ENCODE measurements around the gene EPHA5.

Gene EPHA5

DNA sequence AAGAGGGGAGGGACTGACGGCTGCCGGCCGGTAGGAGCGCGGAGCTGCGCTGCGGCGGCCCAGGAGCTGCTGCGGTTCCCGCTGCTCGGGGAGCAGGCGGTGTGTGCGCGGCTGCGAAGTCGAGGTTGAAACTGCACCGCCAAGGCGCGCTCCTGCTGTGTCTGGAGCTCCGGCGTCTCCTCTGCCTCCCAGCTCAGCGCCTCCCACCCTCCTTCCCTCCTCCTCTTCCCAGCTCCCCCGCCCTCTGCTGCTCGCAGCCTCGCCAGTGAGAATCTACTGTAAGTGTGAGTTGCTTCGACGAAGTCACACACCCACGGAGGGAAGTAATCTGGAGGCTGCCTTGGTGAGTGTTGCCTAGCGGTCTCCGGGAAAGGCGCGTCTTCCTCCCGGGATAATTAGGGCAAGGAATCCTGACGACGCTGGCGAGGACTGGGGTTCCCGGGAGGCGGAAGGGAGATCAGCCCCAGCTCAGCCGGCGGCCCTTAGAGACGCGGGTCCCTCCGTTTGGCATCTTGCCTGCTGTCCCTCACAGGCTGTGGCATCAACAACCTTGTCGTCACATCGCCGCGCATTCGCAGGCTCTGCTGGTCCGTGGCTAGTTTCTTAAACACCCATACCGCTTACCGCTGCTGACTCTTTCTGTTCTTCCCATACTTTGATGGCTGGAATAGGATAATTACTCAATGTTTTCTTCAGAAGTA, at the start of gene EPHA5:
Gene EPHA5 (minus strand): TSS at position 159 of the 701 bp plus-strand sequence. CDS start 747 bp downstream, outside the sequence.
- FAIRE-seq: no peak

DNA sequence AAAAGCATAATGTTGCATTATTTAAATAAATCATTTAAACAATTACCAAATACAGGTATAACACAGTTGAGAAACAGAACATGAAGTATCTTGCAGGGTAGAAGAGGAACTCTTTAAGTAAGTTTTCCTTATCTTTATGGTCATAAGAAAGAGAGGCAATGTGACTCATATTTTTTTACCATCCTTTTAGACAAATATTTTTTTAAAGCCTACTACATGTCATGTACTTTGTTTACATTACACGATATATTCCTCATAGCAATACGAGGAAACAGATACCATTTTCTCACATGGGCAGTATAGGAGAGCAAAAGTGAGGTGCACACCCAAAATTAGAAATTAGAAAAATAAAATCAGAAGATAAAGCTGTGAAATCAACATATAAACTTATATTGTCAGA, 49.3 kb upstream of the EPHA5 start:
- no peak for FAIRE-seq

DNA sequence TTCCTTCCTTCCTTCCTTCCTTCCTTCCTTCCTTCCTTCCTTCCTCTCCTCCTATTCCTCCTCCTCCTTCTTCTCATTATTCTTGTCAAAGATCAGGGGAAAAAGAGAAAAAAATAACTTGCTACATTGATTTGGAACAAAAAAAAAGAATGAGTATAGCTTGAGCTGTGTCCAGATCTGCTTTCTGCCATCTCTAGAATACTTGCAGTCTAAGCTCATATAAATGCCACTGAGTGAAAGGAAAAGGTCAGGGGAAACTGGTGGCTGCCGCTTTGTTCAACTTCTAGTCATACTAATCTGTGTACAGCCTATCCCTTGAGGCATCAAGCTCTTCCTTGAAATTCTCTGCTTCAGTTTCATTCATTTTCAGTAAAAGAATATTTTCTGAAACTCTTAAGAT, 28.3 kb upstream of the EPHA5 start:
- no peak for FAIRE-seq

DNA sequence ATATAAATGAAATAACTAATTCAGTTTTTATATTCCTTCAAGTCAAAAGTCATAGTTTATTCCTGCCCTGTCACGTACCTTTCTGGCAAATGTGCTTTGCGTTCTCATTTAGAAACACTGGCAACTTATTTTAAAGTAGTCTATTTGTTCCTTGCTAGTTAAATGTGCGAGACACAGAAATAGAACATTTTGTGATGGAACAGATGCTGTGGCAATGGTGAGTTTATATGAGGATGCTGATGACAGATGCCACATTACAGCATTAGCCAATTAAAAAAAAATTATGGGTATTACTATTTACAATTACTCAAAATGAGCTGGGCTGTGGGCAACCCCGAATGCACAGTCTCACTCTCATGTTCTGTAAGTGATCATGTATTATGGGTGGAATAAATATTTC, 26.1 kb upstream of the EPHA5 start:
- FAIRE-seq: no peak

DNA sequence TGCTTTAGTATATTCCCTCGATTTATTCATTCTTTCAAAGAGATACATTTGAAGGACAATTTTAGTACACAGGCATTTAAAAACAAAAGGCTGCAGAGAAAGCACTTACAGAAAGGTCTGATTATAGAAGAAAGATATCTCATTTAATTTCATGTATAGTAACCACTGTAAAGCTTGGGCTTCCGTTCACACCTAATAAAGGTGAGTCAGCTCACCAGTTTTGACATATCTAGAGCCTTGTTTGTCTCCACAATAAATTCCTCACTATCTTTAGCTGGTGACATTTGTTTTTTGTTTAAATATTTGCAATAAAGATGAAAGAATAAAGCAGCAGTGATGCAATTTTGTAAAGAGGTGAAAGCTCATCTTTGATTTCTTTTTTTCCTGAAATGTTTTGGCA, 1.1 kb upstream of the EPHA5 start:
- no peak for FAIRE-seq

DNA sequence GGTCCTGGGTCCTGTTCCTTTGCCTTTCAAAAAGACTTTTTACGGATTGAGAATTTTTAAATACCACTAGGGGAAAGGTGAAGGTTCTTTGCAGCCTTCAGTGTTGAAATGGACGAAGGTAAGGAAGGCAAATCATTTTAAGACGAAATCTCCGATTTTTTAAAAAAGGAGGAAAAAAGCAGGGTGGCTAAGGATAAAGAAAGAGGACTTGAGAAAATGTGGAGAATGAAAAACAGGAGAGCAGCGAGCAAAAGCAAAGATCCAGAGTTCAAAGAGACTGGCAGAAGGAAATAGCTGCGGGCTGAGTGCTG, 314 bp downstream of the EPHA5 start:
- FAIRE-seq: no peak

DNA sequence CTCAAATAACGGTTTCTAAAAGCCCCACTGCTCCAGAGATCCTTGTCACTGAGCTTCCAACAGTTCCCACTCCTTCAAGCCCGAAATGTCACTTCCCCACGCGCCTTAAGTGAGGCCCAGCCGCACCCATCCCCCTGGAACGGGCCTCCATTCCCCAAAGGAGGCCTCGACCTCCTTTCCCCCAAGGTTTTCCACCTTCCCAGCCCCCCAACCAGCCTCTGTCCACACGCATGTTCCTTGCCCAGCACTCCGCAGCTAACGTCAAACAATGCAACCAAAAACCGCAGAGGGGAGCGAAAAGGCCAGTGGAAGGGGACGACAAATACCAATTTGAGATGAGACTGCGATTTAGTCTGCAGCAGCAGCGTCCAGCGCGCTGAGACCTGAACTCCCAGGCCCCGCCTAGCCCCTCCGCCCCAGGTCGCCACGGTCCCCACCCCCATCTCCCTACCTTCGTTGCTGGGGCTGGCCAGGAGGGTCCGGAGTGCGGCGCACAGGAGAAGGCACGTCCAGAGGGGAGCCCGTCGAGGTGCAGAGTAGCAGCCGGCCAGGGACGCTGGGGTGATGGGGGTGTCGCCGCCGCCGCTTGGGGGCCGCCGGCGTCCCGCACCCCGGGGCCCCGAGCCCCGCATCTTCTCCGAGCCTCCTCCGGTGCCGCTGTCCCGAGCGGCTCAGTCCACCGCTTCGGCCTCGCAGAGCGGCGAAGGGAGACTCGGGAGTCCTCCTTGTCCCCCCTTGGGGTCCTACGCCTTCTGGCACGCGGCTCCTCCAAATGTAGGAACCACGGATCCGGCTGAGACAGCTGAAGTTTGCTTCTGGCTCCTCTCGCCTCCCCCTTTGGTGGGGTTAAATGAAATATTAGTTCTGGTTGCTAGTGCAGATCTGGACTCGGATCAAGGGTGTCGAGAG, 924 bp downstream of the EPHA5 start:
- FAIRE-seq: no peak

DNA sequence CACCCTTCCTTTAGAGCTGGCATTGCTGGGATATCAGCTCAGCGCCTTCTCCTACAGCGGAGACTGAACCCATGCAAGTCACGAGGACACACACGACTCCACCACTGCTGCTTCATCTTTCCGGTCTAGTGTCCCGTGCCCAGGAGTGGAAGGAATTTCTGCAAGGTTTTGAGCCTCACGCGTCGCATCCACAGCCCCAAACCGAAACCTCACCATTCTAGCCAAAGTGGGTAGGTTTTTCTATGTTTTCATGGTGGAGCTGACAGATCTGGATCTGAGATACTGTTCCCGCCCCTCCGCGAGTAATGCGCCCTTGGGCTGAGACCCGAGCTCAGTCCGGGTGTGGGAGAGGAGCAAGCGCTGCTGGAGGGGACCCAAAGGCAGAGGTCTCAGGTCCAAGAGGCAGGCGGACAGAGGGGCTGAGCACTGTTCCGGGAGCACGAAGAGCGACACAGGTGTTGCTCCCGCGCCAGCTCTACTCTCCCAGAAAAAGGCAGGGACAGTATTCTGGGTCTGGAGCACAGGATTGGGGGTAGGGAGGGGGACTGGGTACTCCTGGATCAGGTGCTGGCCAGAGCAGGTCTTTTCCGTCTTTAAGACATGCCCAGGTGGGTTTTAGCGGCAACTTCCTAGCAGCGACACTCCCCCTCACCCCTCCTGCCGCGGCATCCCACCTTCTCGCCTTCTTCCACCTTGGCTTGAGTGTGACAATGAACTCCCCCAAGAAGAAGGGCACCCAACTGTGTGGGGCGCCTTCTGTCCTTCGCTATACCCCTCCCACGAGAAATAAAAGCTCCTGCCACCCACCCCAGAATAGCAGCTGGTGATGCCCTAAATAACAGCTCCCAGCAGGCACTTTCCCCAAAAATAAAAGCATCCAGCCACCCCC, 1.8 kb downstream of the EPHA5 start:
- no peak for FAIRE-seq

DNA sequence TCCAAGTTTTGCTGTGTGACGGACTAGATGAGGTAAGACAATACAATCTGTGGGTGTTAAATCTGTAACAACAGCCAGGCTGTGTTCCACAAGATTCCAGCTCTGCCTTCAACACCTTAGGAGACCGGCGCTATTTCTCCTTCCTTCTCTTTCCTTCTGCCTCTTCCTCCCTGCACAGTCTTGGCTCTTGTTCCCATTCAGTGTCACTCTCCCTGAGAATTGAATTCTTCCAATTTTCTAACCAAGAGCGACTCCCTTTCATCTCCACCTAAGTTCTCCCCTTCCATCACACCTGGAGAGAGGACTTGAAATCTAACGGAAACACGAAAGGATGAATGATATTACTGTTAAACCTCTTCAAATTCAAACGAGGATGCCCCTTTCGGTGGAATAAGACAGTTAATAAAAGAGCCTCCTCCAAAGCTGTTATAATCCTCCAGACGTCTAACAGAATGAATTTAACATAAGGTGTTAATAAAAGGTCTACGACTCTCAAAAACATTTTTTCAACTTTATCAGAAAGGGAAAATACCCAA, 2.7 kb downstream of the EPHA5 start:
- no peak for FAIRE-seq

DNA sequence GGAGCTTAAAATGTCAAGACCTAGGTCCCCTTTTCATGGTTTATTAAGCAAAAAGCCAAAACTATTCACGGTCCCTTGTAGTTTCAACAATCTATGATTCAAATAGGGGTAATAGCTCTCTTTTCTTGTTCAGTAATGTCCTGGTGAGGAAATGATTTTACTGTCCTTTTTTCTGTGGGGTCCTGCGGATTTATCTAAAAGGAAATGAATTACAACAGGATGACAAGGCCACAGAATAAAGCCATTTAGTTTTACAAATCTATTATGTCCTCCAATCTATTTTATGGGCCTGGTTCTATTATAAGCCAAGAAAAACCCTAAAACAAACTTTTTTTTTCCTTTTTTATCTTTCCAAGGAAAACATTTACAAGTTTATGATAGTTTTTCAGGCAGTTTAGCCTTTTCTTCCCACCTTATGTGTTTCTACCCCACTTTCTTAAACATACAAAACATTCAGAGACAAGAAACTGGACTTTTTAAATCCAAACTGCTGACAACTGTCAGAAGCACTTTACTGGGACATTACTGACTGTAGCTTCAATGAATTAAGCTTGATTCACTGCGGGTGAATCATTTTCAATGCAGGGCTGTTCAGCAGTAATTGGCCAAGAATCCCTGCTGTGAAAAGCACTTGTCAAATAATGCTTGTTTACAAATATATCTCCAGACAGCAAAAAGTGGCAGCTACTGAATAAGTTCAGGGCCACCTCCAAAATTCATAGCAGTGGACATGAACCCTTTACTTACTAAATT, 4.3 kb downstream of the EPHA5 start:
- no peak for FAIRE-seq

DNA sequence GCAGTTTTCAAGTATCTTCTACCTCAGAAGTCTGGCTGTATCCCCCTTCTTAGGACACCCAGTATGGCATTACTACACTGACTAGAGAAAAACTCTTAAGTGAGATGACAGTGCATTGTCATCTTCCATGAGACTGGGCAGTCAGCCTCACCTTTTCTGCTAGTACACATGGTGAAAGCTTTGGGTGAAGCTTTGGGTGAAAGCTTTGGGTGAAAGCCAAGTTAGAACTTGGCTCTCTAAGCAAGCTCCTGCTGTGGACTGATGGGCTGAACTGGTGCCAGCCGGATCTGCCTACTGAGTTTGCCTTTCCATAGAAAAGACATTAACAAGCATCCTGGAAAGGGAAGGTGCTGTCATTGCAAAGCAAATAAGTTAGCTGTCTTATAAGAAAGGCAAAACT, 8.8 kb downstream of the EPHA5 start:
- no peak for FAIRE-seq

DNA sequence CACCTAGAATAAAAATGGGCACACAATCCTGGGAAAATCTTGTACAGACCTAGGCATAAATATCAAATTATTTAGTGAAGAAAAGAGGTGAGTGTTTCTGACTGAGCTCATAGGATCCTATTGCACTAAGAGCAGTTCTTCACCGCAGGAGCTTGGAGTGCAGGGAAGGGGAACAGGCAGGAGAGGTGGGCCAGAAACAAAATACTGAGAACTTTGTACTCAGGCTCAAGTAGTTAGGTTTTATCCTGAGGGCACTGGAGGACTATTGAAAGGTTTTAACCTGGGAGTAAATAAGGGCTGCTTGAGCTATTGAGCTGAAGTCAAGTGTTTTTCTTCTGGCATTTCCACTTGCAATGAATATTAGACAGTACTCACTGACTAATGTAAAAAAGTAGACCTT, 12.2 kb downstream of the EPHA5 start:
- FAIRE-seq: no peak

DNA sequence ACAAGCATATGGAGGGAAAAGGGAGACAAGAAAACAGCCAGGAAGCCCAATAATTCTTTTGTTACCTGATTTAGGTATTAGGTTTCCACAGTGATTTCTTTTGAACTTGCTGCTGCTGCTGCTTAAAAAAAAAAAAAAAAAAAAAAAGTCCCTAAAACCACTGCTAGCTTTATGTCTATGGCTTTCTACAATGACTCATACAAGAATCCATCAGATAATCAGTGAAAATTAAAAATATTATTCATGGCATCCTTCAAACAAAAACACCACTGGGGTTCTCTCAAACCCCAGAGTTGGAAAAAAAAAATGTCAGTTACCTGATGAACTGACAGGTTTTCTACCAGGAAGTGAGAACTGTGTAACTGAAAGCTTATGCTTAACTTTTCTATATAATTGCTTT, 14.3 kb downstream of the EPHA5 start:
- FAIRE-seq: no peak

DNA sequence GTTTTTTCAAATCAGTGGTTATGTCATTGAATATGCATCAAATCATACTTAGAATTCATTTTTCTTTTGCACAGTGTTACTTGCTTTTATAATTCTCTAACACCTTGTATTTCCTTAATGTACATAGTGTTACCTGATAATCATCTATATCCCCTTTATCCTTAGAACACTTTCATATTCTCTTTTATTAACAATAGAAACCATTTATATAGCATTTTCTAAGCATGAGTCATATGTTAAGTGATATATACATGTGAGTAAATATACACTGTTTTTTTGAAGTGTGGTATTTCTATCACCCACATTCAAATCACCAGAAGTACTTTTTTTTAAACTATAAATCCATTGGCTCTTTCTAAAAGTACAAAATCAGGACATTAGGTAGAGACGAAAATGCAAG, 15.3 kb downstream of the EPHA5 start:
- no peak for FAIRE-seq

DNA sequence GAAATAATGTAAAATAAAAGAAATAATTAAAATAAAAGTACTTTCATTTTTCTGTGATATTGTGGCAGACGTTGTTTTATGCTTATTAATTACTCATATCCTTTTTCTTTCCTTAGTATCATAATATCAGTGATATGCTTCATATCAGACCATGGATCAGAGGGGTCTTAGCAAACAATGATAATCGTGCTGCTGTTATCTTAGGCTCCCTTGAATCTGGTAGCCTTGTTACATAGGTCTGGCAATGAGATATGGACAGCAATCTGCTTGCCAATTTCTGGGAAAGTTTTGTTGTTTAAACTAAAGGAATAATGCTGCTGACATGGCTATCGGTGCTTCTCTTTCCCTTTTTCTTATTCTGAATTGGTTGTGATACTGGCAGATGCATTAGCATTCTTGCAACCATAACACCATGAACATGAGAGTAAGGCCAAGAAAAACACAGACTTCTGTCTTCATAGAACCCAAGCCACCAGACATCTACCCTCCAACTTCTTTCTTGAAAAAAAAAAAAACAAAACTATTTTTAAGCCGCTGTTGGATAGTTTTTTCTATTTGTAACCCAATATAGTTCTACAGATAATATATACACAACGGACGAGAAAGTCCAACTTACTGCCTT, 16.4 kb downstream of the EPHA5 start:
- FAIRE-seq: no peak

DNA sequence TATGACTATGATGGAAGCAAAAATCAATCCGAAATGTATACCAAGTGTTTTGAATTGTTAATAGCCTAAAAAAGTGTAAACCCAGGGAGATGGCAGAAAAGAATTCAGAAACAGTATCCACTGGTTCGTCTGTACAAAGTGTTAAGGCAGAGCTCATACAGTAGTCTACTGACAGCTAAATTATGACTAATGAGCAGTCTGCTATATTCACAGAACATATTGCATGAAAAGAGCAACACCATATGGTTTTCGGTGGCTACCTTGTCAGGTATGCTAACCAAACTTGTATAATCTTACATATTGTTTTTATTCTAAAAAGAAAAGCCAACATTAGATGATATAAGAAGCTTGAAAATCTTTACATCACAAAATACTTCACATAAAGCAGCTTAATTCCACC, 18.5 kb downstream of the EPHA5 start:
- FAIRE-seq: no peak

DNA sequence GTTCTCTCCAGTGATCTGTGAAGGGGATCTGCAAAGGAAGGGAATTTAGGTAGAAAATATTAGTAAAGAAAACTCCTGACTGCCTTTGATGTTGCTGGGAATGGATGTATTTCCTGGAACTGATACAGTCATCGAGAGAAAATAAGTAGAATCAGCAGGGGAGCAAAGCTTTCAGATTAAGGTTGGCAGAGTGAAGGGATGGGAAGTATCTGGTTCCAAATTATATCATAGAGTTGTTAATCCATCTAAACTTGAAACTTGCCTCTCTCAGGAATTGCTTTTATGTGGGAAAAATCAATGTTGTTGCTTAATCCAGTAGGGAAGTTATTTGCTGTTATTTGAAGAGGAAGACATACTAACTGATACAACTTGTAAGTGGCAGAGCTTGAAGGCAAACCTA, 19.3 kb downstream of the EPHA5 start:
- no peak for FAIRE-seq

DNA sequence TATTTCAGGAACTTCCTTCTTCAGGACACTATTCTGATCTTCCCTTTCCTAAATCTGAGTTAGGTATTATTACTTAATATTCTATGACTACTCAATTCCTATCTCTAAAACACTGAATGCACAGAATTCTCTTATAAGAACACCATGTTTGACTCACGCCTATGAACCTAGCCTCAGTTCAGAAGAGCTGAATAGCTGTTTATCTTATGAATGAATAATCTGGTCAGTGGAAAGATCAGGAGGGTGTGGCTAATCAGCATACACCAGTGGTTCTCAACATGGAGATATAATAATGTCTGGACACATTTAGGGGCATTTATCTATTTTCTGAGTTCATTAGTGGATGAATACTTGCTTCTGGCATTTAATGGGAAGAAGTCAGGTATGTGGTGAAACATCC, 24.2 kb downstream of the EPHA5 start:
- no peak for FAIRE-seq

DNA sequence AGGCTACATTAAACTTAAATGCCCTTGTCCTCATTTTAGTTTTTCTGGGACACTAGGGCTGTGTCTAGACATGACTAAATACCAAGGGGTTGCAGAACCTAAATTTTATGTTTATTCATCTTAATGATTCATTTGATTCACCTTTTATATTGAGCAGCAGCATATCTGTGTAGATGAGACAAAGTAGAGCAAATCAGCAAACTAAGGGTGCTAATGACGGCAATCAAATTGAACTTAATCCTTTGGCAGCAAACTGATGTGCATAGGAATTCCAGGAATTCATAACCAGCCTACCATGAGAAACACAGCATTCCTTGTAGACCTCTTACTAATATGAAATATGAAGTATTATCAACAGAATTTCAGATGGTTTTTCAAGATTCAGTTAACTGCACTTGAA, 25.1 kb downstream of the EPHA5 start:
- FAIRE-seq: no peak

DNA sequence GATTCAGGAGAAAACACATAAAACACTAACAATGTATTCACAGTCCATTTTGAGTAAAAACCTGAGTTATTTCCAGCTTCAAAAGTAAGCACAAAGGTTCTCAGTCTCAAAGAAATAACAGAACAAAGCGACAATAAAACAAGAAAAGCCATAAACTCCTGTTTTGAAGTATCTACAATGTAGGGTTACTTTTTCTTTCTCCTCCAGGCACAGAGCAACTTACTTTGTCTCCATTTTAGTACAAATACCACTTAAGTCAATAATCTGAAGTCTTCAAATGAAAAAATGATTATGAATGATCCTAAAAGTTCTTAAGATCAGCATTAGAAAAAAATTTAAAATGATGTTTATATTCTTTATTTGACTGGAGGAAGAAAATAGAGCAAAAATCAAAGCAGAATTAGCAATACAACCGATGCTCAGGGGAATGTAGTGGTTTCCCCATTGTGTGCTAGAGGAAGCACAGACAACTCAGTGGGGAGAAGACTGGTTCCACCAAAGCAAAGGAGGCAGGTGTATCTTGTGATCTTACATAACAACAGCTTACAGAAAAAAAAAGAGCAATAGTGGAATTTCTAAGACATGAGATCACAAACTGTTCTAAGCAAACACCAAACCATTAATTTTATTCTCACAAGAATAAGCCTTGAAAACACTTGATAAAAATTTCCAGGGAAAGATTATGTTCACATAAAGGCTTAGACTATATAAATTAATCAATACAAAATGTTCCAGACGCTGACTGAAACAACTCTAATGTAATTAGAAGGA, 35.1 kb downstream of the EPHA5 start:
- FAIRE-seq: no peak

DNA sequence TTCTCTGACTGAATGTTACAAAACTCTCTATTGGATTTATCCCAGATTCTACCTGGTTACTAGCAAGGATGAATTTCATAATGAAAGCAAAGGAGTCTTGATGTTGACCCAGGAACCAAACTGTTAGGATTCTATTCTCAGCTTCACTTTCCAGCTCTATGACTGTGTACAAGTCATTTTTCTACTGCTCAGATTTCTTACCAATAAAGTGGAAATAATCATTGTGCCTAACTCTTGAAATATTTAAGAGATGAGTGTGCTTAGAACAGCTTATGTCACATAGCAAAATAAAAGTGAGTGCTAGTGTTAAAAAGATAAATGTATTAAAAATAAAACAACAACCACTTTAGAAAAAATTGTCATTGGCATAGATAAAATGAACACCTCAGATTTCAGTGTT, 45.6 kb downstream of the EPHA5 start:
- FAIRE-seq: no peak

All from endometrium (tissue), 2 donors.